Esophagus squamous epithelium (tissue), 5 donors: ENCODE measurements around the gene RRP1. TPM values are rescaled to one million over a fixed set of nuclear protein-coding genes. Genes with fewer than 3 reads are reported as not detected.
A peak's percentile ranks its signal among the peaks of the same experiment; 100 is the strongest.
"Not testable (repeated sequence)": the region's sequence is repeated elsewhere in the genome, so short reads cannot be mapped to it uniquely, and the experiment has no call there.

Experiments used
- DNase-seq: peaks from one replicate; lab custom pipeline; 2025; lab: John Stamatoyannopoulos, UW
- H3K27ac ChIP-seq, 4 donors: fragments of 200-600 bp; sonication (generic); one replicate each; pipeline ENCODE4 v1.5.1; 2016 to 2019; ENCODE audit warnings: mild to moderate bottlenecking in 1 of 4
- H3K27me3 ChIP-seq, 4 donors: fragments of 200-600 bp; sonication (generic); 1 replicate in 3 of 4; 2 replicates in 1 of 4; pipeline versions ENCODE4 v1.5.1 to v1.6.0; 2017 to 2021; ENCODE audit warnings: antibody characterized with exemption in 1 of 4
- H3K36me3 ChIP-seq, 3 donors: fragments of 200-600 bp; sonication (generic); one replicate each; pipeline ENCODE4 v1.5.1; 2016 to 2019
- H3K4me1 ChIP-seq, 3 donors: fragments of 200-600 bp; sonication (generic); one replicate each; pipeline ENCODE4 v1.5.1; 2017 to 2019
- H3K4me3 ChIP-seq, 4 donors: fragments of 200-600 bp; sonication (generic); 1 replicate in 3 of 4; 2 replicates in 1 of 4; pipeline ENCODE4 v1.5.1; 2016 to 2019; ENCODE audit warnings: mild to moderate bottlenecking in 2 of 4, moderate library complexity in 1 of 4
- H3K9me3 ChIP-seq, 3 donors: fragments of 200-600 bp; sonication (generic); one replicate each; pipeline ENCODE4 v1.5.1; 2016 to 2019
- CTCF ChIP-seq, 6 experiments: fragments of 450-650 bp in 4 of 6; fragments of 200-600 bp in 2 of 6; sonication (generic) in 2 of 6; IDR thresholded peaks; one replicate each; pipeline ENCODE4 v1.5.1; 2016 to 2019; ENCODE audit warnings: antibody characterized with exemption in 6 of 6, mild to moderate bottlenecking in 4 of 6, moderate library complexity in 4 of 6
- POLR2A ChIP-seq, 4 donors: fragments of 450-650 bp; IDR thresholded peaks; one replicate each; pipeline ENCODE4 v1.6.1; 2017; ENCODE audit warnings: antibody characterized with exemption in 4 of 4, mild to moderate bottlenecking in 4 of 4, moderate library complexity in 3 of 4
- WGBS, 2 donors: methylation state at CpG; one replicate each; pipeline ENCODE4 v1.1.5; 2018; 5-methylcytosine and 5-hydroxymethylcytosine counted together
- intact Hi-C: fragments of 100-400 bp; cut with DNase I; formaldehyde crosslinking; loops from one replicate; pipeline ENCODE4 v1.15.0; 2022
- total RNA-seq, 4 donors: library from RNA; depleted of rRNA; stranded (reverse); fragments of >200 nt; gene quantifications; one replicate each; pipeline ENCODE4 v1.1.0, GENCODE V29; 2016
- donor health status: DM: yes; HTN: yes; CAD: no.

RRP1 gene
- total RNA-seq, 4 donors from 2014 or later, result 22.5 to 37.2 (median 30.4) TPM

GRCh38 chr21:43835050-43835449 is 45.7 kb downstream of the RRP1 start:
- no peak for TF ChIP-seq POLR2A (IDR thresholded peaks at IDR 0.05)
- no peak for TF ChIP-seq CTCF (IDR thresholded peaks at IDR 0.05)
- H3K36me3 ChIP-seq, result no peaks in the 10 kb centered on the region
- intact Hi-C loops, result no loop called here
- H3K27ac ChIP-seq, result no peak overlapping the region
- peak overlapping the region in 1 of 4 donors; percentile 18 for H3K4me3 ChIP-seq
- peaks cover 0 to 14% (median 6%) of the 10 kb centered on the region in 3 donors for H3K4me1 ChIP-seq
- H3K9me3 ChIP-seq, result no peaks in the 10 kb centered on the region
- DNase-seq, result no peak
- peaks cover 0 to 31% (median 0%) of the 10 kb centered on the region in 4 donors for H3K27me3 ChIP-seq
- 30% methylated on average over 14 of the region's 15 CpGs; no CpG with 5 or more reads in 1 of the 2 donors for WGBS, 2 donors

- H3K4me1 ChIP-seq, result peaks cover 0 to 14% (median 6%) of the 10 kb centered on the region in 3 donors
- no peaks in the 10 kb centered on the region for H3K36me3 ChIP-seq
- no peak for DNase-seq
- TF ChIP-seq POLR2A (IDR thresholded peaks at IDR 0.05) (no peak), CTCF (IDR thresholded peaks at IDR 0.05) (no peak)
- H3K27me3 ChIP-seq, result peaks cover 0 to 25% (median 0%) of the 10 kb centered on the region in 4 donors
- 90 to 95% methylated on average over 4 to 6 of the region's 6 CpGs for WGBS, 2 donors
- H3K9me3 ChIP-seq, result no peaks in the 10 kb centered on the region
- intact Hi-C loops, result no loop called here
- H3K27ac ChIP-seq, result no peak overlapping the region
- no peak overlapping the region for H3K4me3 ChIP-seq
These were observed 46.5 kb downstream of the RRP1 start for GRCh38 chr21:43835861-43836260.

- H3K36me3 ChIP-seq, result no peaks in the 10 kb centered on the region
- no peaks in the 10 kb centered on the region for H3K9me3 ChIP-seq
- H3K4me3 ChIP-seq, result no peak overlapping the region
- intact Hi-C loops, result no loop called here
- DNase-seq, result no peak
- TF ChIP-seq POLR2A (IDR thresholded peaks at IDR 0.05) (no peak), CTCF (IDR thresholded peaks at IDR 0.05) (no peak)
- no peak overlapping the region for H3K27ac ChIP-seq
- H3K4me1 ChIP-seq, result peaks cover 0 to 14% (median 6%) of the 10 kb centered on the region in 3 donors
- WGBS, 2 donors, result 67 to 73% methylated on average over 6 of the region's 6 CpGs
- peaks cover 0 to 20% (median 0%) of the 10 kb centered on the region in 4 donors for H3K27me3 ChIP-seq
These were observed 47.2 kb downstream of the RRP1 start for GRCh38 chr21:43836616-43837015.

GRCh38 chr21:43840259-43840658 is 50.9 kb downstream of the RRP1 start:
- H3K27ac ChIP-seq, result no peak overlapping the region
- no peak for DNase-seq
- H3K4me3 ChIP-seq, result no peak overlapping the region
- H3K9me3 ChIP-seq, result no peaks in the 10 kb centered on the region
- intact Hi-C loops, result no loop called here
- peaks cover 0 to 6% (median 4%) of the 10 kb centered on the region in 3 donors for H3K4me1 ChIP-seq
- no peaks in the 10 kb centered on the region for H3K36me3 ChIP-seq
- 42 to 48% methylated on average over 3 of the region's 3 CpGs for WGBS, 2 donors
- H3K27me3 ChIP-seq, result no peaks in the 10 kb centered on the region
- TF ChIP-seq POLR2A (IDR thresholded peaks at IDR 0.05) (no peak), CTCF (IDR thresholded peaks at IDR 0.05) (no peak)

GRCh38 chr21:43842742-43843141 is 53.4 kb downstream of the RRP1 start:
- intact Hi-C loops, result no loop called here
- H3K27me3 ChIP-seq, result no peaks in the 10 kb centered on the region
- TF ChIP-seq POLR2A (IDR thresholded peaks at IDR 0.05) (no peak), CTCF (IDR thresholded peaks at IDR 0.05) (no peak)

GRCh38 chr21:43844906-43845305 is 55.5 kb downstream of the RRP1 start:
- intact Hi-C loops, DNase-seq: not testable (repeated sequence)

More at GRCh38 chr21:43842742-43843141, 53.4 kb downstream of the RRP1 start:
- no peaks in the 10 kb centered on the region for H3K9me3 ChIP-seq
- H3K4me3 ChIP-seq, result no peak overlapping the region
- H3K27ac ChIP-seq, result no peak overlapping the region
- no peak for DNase-seq
- WGBS, 2 donors, result 38 to 53% methylated on average over 2 of the region's 2 CpGs
- no peaks in the 10 kb centered on the region for H3K36me3 ChIP-seq
- H3K4me1 ChIP-seq, result no peaks in the 10 kb centered on the region

More at GRCh38 chr21:43844906-43845305, 55.5 kb downstream of the RRP1 start:
- not testable (repeated sequence) for H3K4me3 ChIP-seq, H3K27ac ChIP-seq, H3K36me3 ChIP-seq, H3K4me1 ChIP-seq, H3K27me3 ChIP-seq, H3K9me3 ChIP-seq
- WGBS, 2 donors, result 77 to 82% methylated on average over 5 of the region's 5 CpGs
